OCI-LY7 (cell line): ENCODE results near the gene DHPS. TPM values are rescaled to one million over a fixed set of nuclear protein-coding genes. Genes with fewer than 3 reads are reported as not detected.
"Not testable (repeated sequence)": the region's sequence is repeated elsewhere in the genome, so short reads cannot be mapped to it uniquely, and the experiment has no call there.

Experiments
- BruUV-seq: library from RNA; stranded (reverse); fragments of 400-500 nt; replicated peaks from 2 replicates; lab custom pipeline; 2021; lab: Mats Ljungman, UMichigan
- CTCF ChIA-PET: fragments of 300-600 bp; sonication (Branson Sonifier 250); formaldehyde crosslinking; loops from one replicate; lab custom pipeline; 2022; ENCODE audit warnings: antibody characterized with exemption; ENCODE audit not compliant: unreplicated experiment; lab: Charles Lee
- POLR2A ChIA-PET: fragments of 300-600 bp; sonication (Branson Sonifier 250); formaldehyde crosslinking; loops from one replicate; lab custom pipeline; 2022; ENCODE audit warnings: antibody characterized with exemption; lab: Charles Lee
- DNase-seq: peaks from one replicate; pipeline ENCODE4 v3.0.0-alpha.2; 2015; ENCODE audit warnings: low spot score
- H2AFZ ChIP-seq: fragments of 200-600 bp; sonication (generic), shearing (Covaris generic); 2 replicates; pipeline ENCODE4 v1.6.1; 2014; ENCODE audit warnings: mild to moderate bottlenecking, antibody characterized with exemption, low read length, moderate library complexity
- H3K27ac ChIP-seq: fragments of 200-600 bp; sonication (generic); 2 replicates; pipeline ENCODE4 v1.5.1; 2014; ENCODE audit warnings: mixed run types, low read depth, mild to moderate bottlenecking, moderate library complexity, low read length, inconsistent platforms; ENCODE audit not compliant: poor library complexity, severe bottlenecking
- H3K36me3 ChIP-seq: fragments of 200-600 bp; sonication (generic); 2 replicates; pipeline ENCODE4 v1.6.1; 2014; ENCODE audit warnings: mild to moderate bottlenecking, antibody characterized with exemption, low read length, moderate library complexity, mixed read lengths; ENCODE audit not compliant: insufficient read depth
- H3K4me1 ChIP-seq: fragments of 200-600 bp; sonication (generic); 2 replicates; pipeline ENCODE4 v1.5.1; 2014; ENCODE audit warnings: mild to moderate bottlenecking, low read length; ENCODE audit not compliant: insufficient read depth, poor library complexity, severe bottlenecking
- H3K4me2 ChIP-seq: fragments of 200-600 bp; sonication (generic); 2 replicates; pipeline ENCODE4 v1.6.1; 2014; ENCODE audit warnings: mild to moderate bottlenecking, low read length
- H3K4me3 ChIP-seq: fragments of 200-600 bp; sonication (generic); 2 replicates; pipeline ENCODE4 v1.5.1; 2014; ENCODE audit warnings: mild to moderate bottlenecking, low read depth, low read length; ENCODE audit not compliant: poor library complexity, severe bottlenecking
- H3K79me2 ChIP-seq: fragments of 200-600 bp; sonication (generic); 2 replicates; pipeline ENCODE4 v1.6.1; 2016; ENCODE audit warnings: low read depth, mild to moderate bottlenecking, low read length, moderate library complexity, mixed read lengths; ENCODE audit not compliant: insufficient read depth
- H3K9me2 ChIP-seq: fragments of 200-600 bp; sonication (generic); 2 replicates; pipeline ENCODE4 v1.6.1; 2016; ENCODE audit warnings: mild to moderate bottlenecking, low read length, mixed read lengths; ENCODE audit not compliant: insufficient read depth
- H3K9me3 ChIP-seq: fragments of 200-600 bp; sonication (generic); 2 replicates; pipeline ENCODE4 v1.6.1; 2014; ENCODE audit warnings: mild to moderate bottlenecking, mixed run types, low read length, mixed read lengths
- H4K20me1 ChIP-seq: fragments of 200-600 bp; sonication (generic); 2 replicates; pipeline ENCODE4 v1.6.1; 2014; ENCODE audit warnings: mild to moderate bottlenecking, antibody characterized with exemption, low read length, moderate library complexity, mixed read lengths; ENCODE audit not compliant: insufficient read depth
- EZH2phosphoT487 ChIP-seq: fragments of 200-600 bp; sonication (generic); IDR thresholded peaks from 2 replicates; pipeline ENCODE4 v1.6.1; 2018; ENCODE audit warnings: low read depth, borderline replicate concordance, mild to moderate bottlenecking, mixed run types, antibody characterized with exemption, low read length, moderate library complexity, mixed read lengths
- intact Hi-C: fragments of 100-400 bp; cut with micrococcal nuclease; formaldehyde crosslinking; loops from one replicate; pipeline ENCODE4 v1.10.0; 2022; ENCODE audit not compliant: unreplicated experiment
- total RNA-seq, 2 experiments: library from RNA; depleted of rRNA in 1 of 2; stranded (reverse); fragments of >200 nt in 1 of 2; shearing (Covaris generic) in 1 of 2; gene quantifications; 2 replicates each; pipeline ENCODE4 v1.2.3, GENCODE V29; 2014 to 2022
- TF ChIP-seq, protein P1 (sequence below): fragments of 200-600 bp; sonication (generic); conservative IDR thresholded peaks from 2 replicates; pipeline ENCODE4 v1.5.1; 2014; ENCODE audit warnings: mild to moderate bottlenecking, antibody characterized with exemption, low read length, moderate library complexity, mixed read lengths

The DHPS gene
- total RNA-seq, 2 experiments from 2014 or later, result 101 to 102 TPM

DNA sequence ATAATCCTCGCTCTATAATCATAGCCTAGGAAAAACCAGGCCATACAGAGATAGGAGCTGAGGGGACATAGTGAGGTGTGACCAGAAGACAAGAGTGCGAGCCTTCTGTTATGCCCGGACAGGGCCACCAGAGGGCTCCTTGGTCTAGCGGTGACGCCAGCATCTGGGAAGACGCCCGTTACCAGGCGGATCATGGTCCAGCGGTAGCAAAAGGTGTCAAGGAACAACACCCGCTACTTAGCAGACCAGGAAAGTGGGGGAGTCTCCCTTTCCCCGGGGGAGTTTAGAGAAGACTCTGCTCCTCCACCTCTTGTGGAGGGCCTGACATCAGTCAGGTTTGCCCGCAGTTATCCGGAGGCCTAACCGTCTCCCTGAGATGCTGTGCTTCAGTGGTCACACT is 30.4 kb upstream of the DHPS start:
- H3K4me2 ChIP-seq, H4K20me1 ChIP-seq, intact Hi-C loops, H3K9me2 ChIP-seq, H2AFZ ChIP-seq, H3K79me2 ChIP-seq, H3K4me3 ChIP-seq, POLR2A ChIA-PET, BruUV-seq, H3K9me3 ChIP-seq, CTCF ChIA-PET, H3K4me1 ChIP-seq, H3K27ac ChIP-seq, DNase-seq: not testable (repeated sequence)
- TF ChIP-seq, protein P1, sequence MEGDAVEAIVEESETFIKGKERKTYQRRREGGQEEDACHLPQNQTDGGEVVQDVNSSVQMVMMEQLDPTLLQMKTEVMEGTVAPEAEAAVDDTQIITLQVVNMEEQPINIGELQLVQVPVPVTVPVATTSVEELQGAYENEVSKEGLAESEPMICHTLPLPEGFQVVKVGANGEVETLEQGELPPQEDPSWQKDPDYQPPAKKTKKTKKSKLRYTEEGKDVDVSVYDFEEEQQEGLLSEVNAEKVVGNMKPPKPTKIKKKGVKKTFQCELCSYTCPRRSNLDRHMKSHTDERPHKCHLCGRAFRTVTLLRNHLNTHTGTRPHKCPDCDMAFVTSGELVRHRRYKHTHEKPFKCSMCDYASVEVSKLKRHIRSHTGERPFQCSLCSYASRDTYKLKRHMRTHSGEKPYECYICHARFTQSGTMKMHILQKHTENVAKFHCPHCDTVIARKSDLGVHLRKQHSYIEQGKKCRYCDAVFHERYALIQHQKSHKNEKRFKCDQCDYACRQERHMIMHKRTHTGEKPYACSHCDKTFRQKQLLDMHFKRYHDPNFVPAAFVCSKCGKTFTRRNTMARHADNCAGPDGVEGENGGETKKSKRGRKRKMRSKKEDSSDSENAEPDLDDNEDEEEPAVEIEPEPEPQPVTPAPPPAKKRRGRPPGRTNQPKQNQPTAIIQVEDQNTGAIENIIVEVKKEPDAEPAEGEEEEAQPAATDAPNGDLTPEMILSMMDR, result peak; percentile 41; the same call in 1 of the 2 replicates
- H3K36me3 ChIP-seq, result peaks cover 95% of the 10 kb centered on the region

DNA sequence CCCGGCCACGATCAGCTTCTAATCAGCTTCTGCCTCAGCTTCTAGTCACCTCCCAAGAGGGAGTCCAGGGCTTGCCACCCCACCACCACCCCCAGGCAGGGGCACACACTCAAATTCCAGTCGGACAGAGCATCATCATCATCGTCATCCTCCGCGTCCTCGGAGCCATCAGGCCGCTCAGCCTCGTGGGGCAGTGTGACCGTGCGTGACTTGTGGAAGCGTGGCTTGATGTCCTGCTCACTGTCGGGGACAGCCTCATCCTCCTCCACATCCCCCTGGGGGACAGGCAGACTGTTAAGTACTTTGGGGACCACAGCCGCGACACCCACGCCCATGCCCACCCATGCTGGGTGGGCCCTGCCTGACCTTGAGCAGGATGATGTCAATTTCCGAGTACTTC is 29.5 kb upstream of the DHPS start:
- H3K4me2 ChIP-seq, result no peak overlapping the region
- no peaks in the 10 kb centered on the region for H4K20me1 ChIP-seq
- no peaks in the 10 kb centered on the region for H3K4me1 ChIP-seq
- TF ChIP-seq, protein P1, result no peak
- no peak for TF ChIP-seq EZH2phosphoT487
- H3K36me3 ChIP-seq, result peaks cover 95% of the 10 kb centered on the region
- no peak for DNase-seq
- ChIA-PET POLR2A (no interaction called here), CTCF (no interaction called here)
- intact Hi-C loops, result no loop called here
- no peak overlapping the region for H3K27ac ChIP-seq
- H3K9me3 ChIP-seq, result no peaks in the 10 kb centered on the region
- no peak overlapping the region for H3K4me3 ChIP-seq
- no peaks in the 10 kb centered on the region for H3K9me2 ChIP-seq
- no peaks in the 10 kb centered on the region for H3K79me2 ChIP-seq
- no TSS peak for BruUV-seq
- no peak overlapping the region for H2AFZ ChIP-seq

DNA sequence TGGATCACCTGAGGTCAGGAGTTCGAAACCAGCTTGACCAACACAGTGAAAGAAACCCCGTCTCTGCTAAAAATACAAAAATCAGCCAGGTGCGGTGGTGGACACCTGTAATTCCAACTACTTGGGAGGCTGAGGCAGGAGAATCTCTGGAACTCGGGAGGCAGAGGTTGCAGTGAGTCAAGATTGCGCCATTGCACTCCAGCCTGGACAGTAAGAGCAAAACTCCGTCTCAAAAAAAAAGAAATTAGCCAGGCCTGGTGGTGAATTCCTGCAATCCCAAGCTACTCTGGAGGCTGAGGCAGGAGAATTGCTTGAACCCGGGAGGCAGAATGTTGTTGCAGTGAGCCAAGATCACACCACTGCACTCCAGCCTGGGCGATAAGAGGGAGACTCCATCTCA is 27.0 kb upstream of the DHPS start:
- Histone ChIP-seq H3K36me3 (peaks cover 95% of the 10 kb centered on the region), H3K9me2 (no peaks in the 10 kb centered on the region), H3K4me3 (no peak overlapping the region), H4K20me1 (no peaks in the 10 kb centered on the region), H2AFZ (no peak overlapping the region), H3K9me3 (no peaks in the 10 kb centered on the region), H3K79me2 (no peaks in the 10 kb centered on the region), H3K4me1 (no peaks in the 10 kb centered on the region), H3K27ac (no peak overlapping the region), H3K4me2 (no peak overlapping the region)
- CTCF ChIA-PET, result no interaction called here
- intact Hi-C loops, result no loop called here
- no TSS peak for BruUV-seq
- POLR2A ChIA-PET, result no interaction called here
- TF ChIP-seq, protein P1, result no peak
- TF ChIP-seq EZH2phosphoT487, result no peak
- DNase-seq, result no peak
